OCI-LY1 (cell line): ENCODE data around the gene MLH3.

ENCODE experiments used
- EZH2 ChIP-seq: fragments of 200-600 bp; sonication (generic), shearing (Covaris generic); IDR thresholded peaks from 2 replicates; pipeline ENCODE4 v1.8.0; 2017; ENCODE audit warnings: borderline replicate concordance, mixed run types, mild to moderate bottlenecking, antibody characterized with exemption, low read length, moderate library complexity, mixed read lengths
- TF ChIP-seq, protein P1 (sequence below): fragments of 200-600 bp; sonication (generic), shearing (Covaris generic); IDR thresholded peaks from 2 replicates; pipeline ENCODE4 v1.5.1; 2017; ENCODE audit warnings: mild to moderate bottlenecking, antibody characterized with exemption, low read length, moderate library complexity, mixed read lengths

DNA sequence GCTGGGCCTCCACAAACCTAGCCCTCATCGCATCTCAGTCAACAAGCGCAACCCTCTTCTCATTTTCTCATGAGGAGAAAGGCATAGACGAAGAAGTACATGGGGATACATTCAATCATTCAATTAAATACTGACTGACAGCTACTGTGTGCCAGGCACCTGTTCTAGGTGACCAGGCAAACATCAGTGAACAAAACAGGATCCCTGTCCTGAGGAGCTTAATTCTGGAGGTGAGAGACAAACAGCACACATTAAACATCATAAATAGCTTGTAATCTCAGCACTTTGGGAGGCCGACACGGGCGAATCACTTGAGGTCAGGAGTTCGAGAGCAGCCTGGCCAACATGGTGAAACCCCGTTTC lies 12.9 kb upstream of the MLH3 start:
- TF ChIP-seq, protein P1, sequence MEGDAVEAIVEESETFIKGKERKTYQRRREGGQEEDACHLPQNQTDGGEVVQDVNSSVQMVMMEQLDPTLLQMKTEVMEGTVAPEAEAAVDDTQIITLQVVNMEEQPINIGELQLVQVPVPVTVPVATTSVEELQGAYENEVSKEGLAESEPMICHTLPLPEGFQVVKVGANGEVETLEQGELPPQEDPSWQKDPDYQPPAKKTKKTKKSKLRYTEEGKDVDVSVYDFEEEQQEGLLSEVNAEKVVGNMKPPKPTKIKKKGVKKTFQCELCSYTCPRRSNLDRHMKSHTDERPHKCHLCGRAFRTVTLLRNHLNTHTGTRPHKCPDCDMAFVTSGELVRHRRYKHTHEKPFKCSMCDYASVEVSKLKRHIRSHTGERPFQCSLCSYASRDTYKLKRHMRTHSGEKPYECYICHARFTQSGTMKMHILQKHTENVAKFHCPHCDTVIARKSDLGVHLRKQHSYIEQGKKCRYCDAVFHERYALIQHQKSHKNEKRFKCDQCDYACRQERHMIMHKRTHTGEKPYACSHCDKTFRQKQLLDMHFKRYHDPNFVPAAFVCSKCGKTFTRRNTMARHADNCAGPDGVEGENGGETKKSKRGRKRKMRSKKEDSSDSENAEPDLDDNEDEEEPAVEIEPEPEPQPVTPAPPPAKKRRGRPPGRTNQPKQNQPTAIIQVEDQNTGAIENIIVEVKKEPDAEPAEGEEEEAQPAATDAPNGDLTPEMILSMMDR = no peak
- TF ChIP-seq EZH2 = no peak
